GM19395 (cell line): ENCODE data around the gene CXCL9.
"Not testable (repeated sequence)": the region's sequence is repeated elsewhere in the genome, so short reads cannot be mapped to it uniquely, and the experiment has no call there.

Experiments used
- ATAC-seq: cut with Tn5 transposase; IDR thresholded peaks from one replicate; pipeline ENCODE4 v1.9.1; 2021; ENCODE audit warnings: mild to moderate bottlenecking, moderate library complexity; ENCODE audit not compliant: unreplicated experiment

CXCL9 gene

GRCh38 chr4:76012388-76012801 lies 5.1 kb upstream of the CXCL9 start:
- no peak for ATAC-seq

GRCh38 chr4:76011700-76012387 lies 4.5 kb upstream of the CXCL9 start:
- peak; percentile 75 for ATAC-seq

GRCh38 chr4:76011018-76011670 lies 3.8 kb upstream of the CXCL9 start:
- ATAC-seq: no peak

GRCh38 chr4:76010576-76010975 lies 3.3 kb upstream of the CXCL9 start:
- no peak for ATAC-seq

GRCh38 chr4:76009311-76009710 lies 2.0 kb upstream of the CXCL9 start:
- ATAC-seq: no peak

- no peak for ATAC-seq
These were observed 3.7 kb downstream of the CXCL9 start for GRCh38 chr4:76003620-76004019.

- no peak for ATAC-seq
These were observed 4.3 kb downstream of the CXCL9 start for GRCh38 chr4:76003035-76003434.

- no peak for ATAC-seq
These were observed 5.1 kb downstream of the CXCL9 start for GRCh38 chr4:76002176-76002575.

- no peak for ATAC-seq
These were observed 5.6 kb downstream of the CXCL9 start for GRCh38 chr4:76001700-76002099.

- no peak for ATAC-seq
These were observed 7.0 kb downstream of the CXCL9 start for GRCh38 chr4:76000279-76000678.

- not testable (repeated sequence) for ATAC-seq
These were observed 8.7 kb downstream of the CXCL9 start for GRCh38 chr4:75998525-75999147.

- no peak for ATAC-seq
These were observed 9.4 kb downstream of the CXCL9 start for GRCh38 chr4:75997946-75998345.

GRCh38 chr4:75997081-75997480 lies 10.2 kb downstream of the CXCL9 start:
- ATAC-seq: no peak

GRCh38 chr4:75995727-75996126 lies 11.6 kb downstream of the CXCL9 start:
- ATAC-seq: no peak

- ATAC-seq: no peak
These were observed 14.8 kb downstream of the CXCL9 start for GRCh38 chr4:75992462-75992861.

GRCh38 chr4:75989846-75990528 lies 17.3 kb downstream of the CXCL9 start:
- ATAC-seq: peak; percentile 13

GRCh38 chr4:75985116-75985515 lies 22.2 kb downstream of the CXCL9 start:
- ATAC-seq: no peak

- no peak for ATAC-seq
These were observed 26.7 kb downstream of the CXCL9 start for GRCh38 chr4:75980576-75980975.

- ATAC-seq: no peak
These were observed 31.1 kb downstream of the CXCL9 start for GRCh38 chr4:75976177-75976576.

- ATAC-seq: no peak
These were observed 33.5 kb downstream of the CXCL9 start for GRCh38 chr4:75973766-75974165.

- ATAC-seq: no peak
These were observed 39.2 kb downstream of the CXCL9 start for GRCh38 chr4:75968084-75968483.

- no peak for ATAC-seq
These were observed 43.8 kb downstream of the CXCL9 start for GRCh38 chr4:75963558-75963957.
